GM12872 (cell line): ENCODE measurements around the gene NUDT4.

ENCODE experiments used
- CTCF ChIP-seq: IDR thresholded peaks from 3 replicates; pipeline ENCODE4 v1.5.1; 2011; ENCODE audit warnings: low read depth, mild to moderate bottlenecking, low read length, moderate library complexity; ENCODE audit not compliant: insufficient read depth

Gene NUDT4

GRCh38 chr12:93358821-93359220 is 18.9 kb upstream of the NUDT4 start:
- no peak for TF ChIP-seq CTCF

GRCh38 chr12:93360688-93361087 is 17.0 kb upstream of the NUDT4 start:
- no peak for TF ChIP-seq CTCF

GRCh38 chr12:93361151-93361919 is 16.4 kb upstream of the NUDT4 start:
- TF ChIP-seq CTCF = no peak

- TF ChIP-seq CTCF = no peak
These were observed 13.9 kb upstream of the NUDT4 start for GRCh38 chr12:93363841-93364297.

- no peak for TF ChIP-seq CTCF
These were observed 11.9 kb upstream of the NUDT4 start for GRCh38 chr12:93365616-93366405.

- no peak for TF ChIP-seq CTCF
These were observed 11.3 kb upstream of the NUDT4 start for GRCh38 chr12:93366422-93366821.

- no peak for TF ChIP-seq CTCF
These were observed 9.0 kb upstream of the NUDT4 start for GRCh38 chr12:93368766-93369165.
